Adrenal gland (tissue), 12 donors: ENCODE data around the gene FOLR1. TPM values are rescaled to one million over a fixed set of nuclear protein-coding genes. Genes with fewer than 3 reads are reported as not detected.

Source experiments
- DNase-seq, 7 donors: peaks; one replicate each; pipeline ENCODE4 v3.0.0-alpha.2; 2019 to 2020
- H3K27ac ChIP-seq, 5 donors: fragments of 200-600 bp; sonication (generic) in 4 of 5; 1 replicate in 3 of 5; 2 replicates in 2 of 5; pipeline versions ENCODE4 v1.5.1 to v1.8.0; 2016 to 2020; ENCODE audit warnings: mild to moderate bottlenecking in 1 of 5
- H3K27me3 ChIP-seq: fragments of 200-600 bp; 2 replicates; pipeline ENCODE4 v1.8.0; 2021
- H3K36me3 ChIP-seq, 2 donors: fragments of 200-600 bp; replicated peaks in 1 of 2; 1 replicate in 1 of 2; 2 replicates in 1 of 2; pipeline versions ENCODE4 v1.5.1 to v1.8.0; 2018 to 2022
- H3K4me1 ChIP-seq, 2 donors: fragments of 200-600 bp; replicated peaks in 1 of 2; 1 replicate in 1 of 2; 2 replicates in 1 of 2; pipeline versions ENCODE4 v1.5.1 to v1.8.0; 2018 to 2021
- H3K4me3 ChIP-seq, 4 donors: fragments of 200-600 bp; sonication (generic) in 3 of 4; one replicate each; pipeline ENCODE4 v1.5.1; 2016 to 2018
- H3K9me3 ChIP-seq, 3 donors: fragments of 200-600 bp; sonication (generic) in 1 of 3; replicated peaks in 1 of 3; 1 replicate in 2 of 3; 2 replicates in 1 of 3; pipeline versions ENCODE4 v1.5.1 to v1.8.0; 2016 to 2021
- CTCF ChIP-seq, 6 experiments: fragments of 450-650 bp in 4 of 6; fragments of 200-600 bp in 2 of 6; sonication (generic) in 1 of 6; IDR thresholded peaks; 1 replicate in 5 of 6; 2 replicates in 1 of 6; pipeline versions ENCODE4 v1.5.1 to v1.8.0; 2016 to 2021; ENCODE audit warnings: antibody characterized with exemption in 6 of 6, mild to moderate bottlenecking in 2 of 6, moderate library complexity in 1 of 6
- POLR2A ChIP-seq, 2 donors: fragments of 450-650 bp; IDR thresholded peaks; one replicate each; pipeline ENCODE4 v1.6.1; 2017; ENCODE audit warnings: antibody characterized with exemption in 2 of 2, mild to moderate bottlenecking in 2 of 2, moderate library complexity in 1 of 2
- WGBS, 4 donors: extraction: QIAGEN DNeasy Blood & Tissue Kit in 2 of 4; methylation state at CpG; one replicate each; pipeline versions ENCODE4 v1.1.5 to v1.1.7; 2013 to 2017; 5-methylcytosine and 5-hydroxymethylcytosine counted together
- intact Hi-C, 2 donors: fragments of 100-400 bp; cut with DNase I; formaldehyde crosslinking; loops; one replicate each; pipeline versions ENCODE4 v1.14.1 to v1.15.0; 2022 to 2023
- polyA plus RNA-seq, 3 donors: library from polyadenylated mRNA; stranded (reverse); fragments of 200-250 nt in 2 of 3; fragments of 350-450 nt in 1 of 3; fragmentation: Illumina TruSeq in 1 of 3; extraction: RNeasy Lipid Tissue Mini Kit (QIAGEN cat#74804) in 1 of 3; gene quantifications; one replicate each; pipeline ENCODE4 v1.2.3, GENCODE V29; 2013 to 2014
- total RNA-seq, 9 donors: library from RNA; depleted of rRNA in 4 of 9; stranded (reverse); fragments of >200 nt in 4 of 9; fragments of 120-200 nt in 1 of 9; fragmentation: NEBNext Ultra II Directional in 1 of 9; extraction: Animal tissue kit (Norgen Biotek cat#: 25700) in 1 of 9; gene quantifications; one replicate each; pipeline versions ENCODE4 v1.1.0 to v1.2.4, GENCODE V29; 2013 to 2023
- donor health status: healthy with polysubstance abuse.
- donor health status: Bipolar disorder and iron deficiency.
- donor health status: DM: yes; HTN: yes; CAD: no.
- donor health status: DM: no; HTN: no; CAD: no.
- donor health status: DM: no; HTN: no; CAD: no.
- donor health status: DM: yes; HTN: yes; CAD: no.

FOLR1 gene
- total and polyA plus RNA-seq, 12 donors, result 0.57 to 7.2 (median 1.4) TPM

- Histone ChIP-seq H3K27me3 (peaks cover 43% of the 10 kb centered on the region), H3K9me3 (no peaks in the 10 kb centered on the region), H3K4me3 (peak overlapping the region in 1 of 4 donors; percentile 6), H3K4me1 (peaks cover 19 to 21% of the 10 kb centered on the region in 2 donors), H3K27ac (peak overlapping the region in 1 of 5 donors; percentile 47), H3K36me3 (no peaks in the 10 kb centered on the region)
- TF ChIP-seq CTCF (IDR thresholded peaks at IDR 0.05) (no peak), POLR2A (IDR thresholded peaks at IDR 0.05) (no peak)
- DNase-seq, result peak in 3 of 7 donors; percentile 31 to 84 (median 35)
- WGBS, 4 donors, result 7 to 20% (median 9%) methylated on average over 30 to 46 of the region's 46 CpGs
- intact Hi-C loops, result no loop called here
Observed at GRCh38 chr11:72244361-72245262, 52.7 kb downstream of the FOLR1 start.

- intact Hi-C loops, result no loop called here
- TF ChIP-seq POLR2A (IDR thresholded peaks at IDR 0.05) (no peak), CTCF (IDR thresholded peaks at IDR 0.05) (no peak)
- H3K27ac ChIP-seq, result no peak overlapping the region
- H3K36me3 ChIP-seq, result no peaks in the 10 kb centered on the region
- no peaks in the 10 kb centered on the region for H3K9me3 ChIP-seq
- DNase-seq, result peak in 1 of 7 donors; percentile 54
- H3K27me3 ChIP-seq, result peaks cover 43% of the 10 kb centered on the region
- H3K4me1 ChIP-seq, result peaks cover 12 to 16% of the 10 kb centered on the region in 2 donors
- 18 to 22% (median 18%) methylated on average over 13 to 19 of the region's 19 CpGs for WGBS, 4 donors
- no peak overlapping the region for H3K4me3 ChIP-seq
Observed at GRCh38 chr11:72245263-72245816, 53.4 kb downstream of the FOLR1 start.

Other genes with a start within 250 kb of the FOLR1 start
- 10 to 100 TPM in 4 of 9 donors, 1 to 10 TPM in 5; 3.2 to 41.2 (median 9.0) TPM for gene IL18BP, start 193.2 kb upstream of the FOLR1 start, total RNA-seq
- gene IL18BP, start 193.2 kb upstream of the FOLR1 start, polyA plus RNA-seq, result 10 to 100 TPM; 17.3 to 25.4 (median 19.2) TPM
- 100 to 1,000 TPM in 8 of 9 donors, 10 to 100 TPM in 1; 87.5 to 380 (median 273) TPM for gene NUMA1, start 111.6 kb upstream of the FOLR1 start, total RNA-seq
- 100 to 1,000 TPM in 2 of 3 donors, 10 to 100 TPM in 1; 86.7 to 677 (median 313) TPM for gene NUMA1, start 111.6 kb upstream of the FOLR1 start, polyA plus RNA-seq
- 10 to 100 TPM in 5 of 9 donors, 1 to 10 TPM in 4; 2.4 to 15.4 (median 10.9) TPM for gene LRRC51, start 111.3 kb upstream of the FOLR1 start, total RNA-seq
- gene LRRC51, start 111.3 kb upstream of the FOLR1 start, polyA plus RNA-seq, result 10 to 100 TPM in 2 of 3 donors, 1 to 10 TPM in 1; 5.3 to 15.7 (median 10.4) TPM
- gene LAMTOR1, start 88.8 kb upstream of the FOLR1 start, total RNA-seq, result 100 to 1,000 TPM; 107 to 297 (median 145) TPM
- gene LAMTOR1, start 88.8 kb upstream of the FOLR1 start, polyA plus RNA-seq, result 100 to 1,000 TPM in 1 of 3 donors, 10 to 100 TPM in 2; 86.1 to 140 (median 89.1) TPM
- gene TOMT, start 86.2 kb upstream of the FOLR1 start, total RNA-seq, result not detected
- gene TOMT, start 86.2 kb upstream of the FOLR1 start, polyA plus RNA-seq, result not detected
- 10 to 100 TPM; 15.3 to 47.7 (median 34.5) TPM for gene ANAPC15, start 79.4 kb upstream of the FOLR1 start, total RNA-seq
- gene ANAPC15, start 79.4 kb upstream of the FOLR1 start, polyA plus RNA-seq, result 10 to 100 TPM; 62.7 to 80.0 (median 77.1) TPM
- under 1 TPM in 2 of 9 donors, not detected in 7; 0.88 to 0.96 TPM for gene FOLR3, start 56.4 kb upstream of the FOLR1 start, total RNA-seq
- under 1 TPM in 2 of 3 donors, not detected in 1; 0.13 to 0.95 TPM for gene FOLR3, start 56.4 kb upstream of the FOLR1 start, polyA plus RNA-seq
- 100 to 1,000 TPM in 2 of 9 donors, 10 to 100 TPM in 6, 1 to 10 TPM in 1; 6.9 to 221 (median 77.1) TPM for gene FOLR2, start 24.7 kb downstream of the FOLR1 start, total RNA-seq
- gene FOLR2, start 24.7 kb downstream of the FOLR1 start, polyA plus RNA-seq, result 10 to 100 TPM; 14.6 to 35.2 (median 27.2) TPM
- gene INPPL1, start 32.6 kb downstream of the FOLR1 start, total RNA-seq, result 100 to 1,000 TPM in 5 of 9 donors, 10 to 100 TPM in 4; 66.5 to 238 (median 106) TPM
- 100 to 1,000 TPM in 2 of 3 donors, 10 to 100 TPM in 1; 45.3 to 395 (median 130) TPM for gene INPPL1, start 32.6 kb downstream of the FOLR1 start, polyA plus RNA-seq
- 10 to 100 TPM in 3 of 9 donors, 1 to 10 TPM in 1, under 1 TPM in 2, not detected in 3; 0.32 to 26.6 (median 9.0) TPM for gene PHOX2A, start 52.0 kb downstream of the FOLR1 start, total RNA-seq
- 10 to 100 TPM in 2 of 3 donors, 1 to 10 TPM in 1; 7.1 to 68.9 (median 19.2) TPM for gene PHOX2A, start 52.0 kb downstream of the FOLR1 start, polyA plus RNA-seq
- gene CLPB, start 242.4 kb downstream of the FOLR1 start, total RNA-seq, result 10 to 100 TPM; 28.0 to 46.4 (median 41.3) TPM
- gene CLPB, start 242.4 kb downstream of the FOLR1 start, polyA plus RNA-seq, result 10 to 100 TPM; 19.1 to 33.2 (median 32.2) TPM